HepG2 (cell line): ENCODE measurements around the gene GRK3. TPM values are rescaled to one million over a fixed set of nuclear protein-coding genes. Genes with fewer than 3 reads are reported as not detected.

Source experiments
- CHD2 ChIP-seq: IDR thresholded peaks from 2 replicates; pipeline ENCODE4 v1.6.1; 2011; ENCODE audit warnings: low read depth, low read length, improper control_type of control experiment
- DMAP1 ChIP-seq: IDR thresholded peaks from 2 replicates; pipeline ENCODE4 v1.6.1; 2016
- ISX ChIP-seq: sonication (generic); formaldehyde crosslinking; conservative IDR thresholded peaks from 2 replicates; pipeline ENCODE4 v1.5.0; 2020; ENCODE audit warnings: missing genetic modification reagents
- RAD21 ChIP-seq: fragments of 450-650 bp; formaldehyde crosslinking; IDR thresholded peaks from 2 replicates; pipeline ENCODE4 v1.5.0; 2020; ENCODE audit warnings: mild to moderate bottlenecking
- RARA ChIP-seq: IDR thresholded peaks from 2 replicates; pipeline ENCODE4 v1.6.1; 2016; ENCODE audit warnings: missing genetic modification reagents, missing compliant biosample characterization
- RBFOX2 ChIP-seq: fragments of 200-400 bp; formaldehyde crosslinking; IDR thresholded peaks from 2 replicates; pipeline ENCODE4 v1.6.1; 2017; ENCODE audit warnings: low read depth, mild to moderate bottlenecking, low read length
- SIX1 ChIP-seq: sonication (generic); formaldehyde crosslinking; IDR thresholded peaks from 2 replicates; pipeline ENCODE4 v1.4.0; 2020; ENCODE audit warnings: missing genetic modification reagents, borderline replicate concordance
- YEATS4 ChIP-seq: sonication (generic); formaldehyde crosslinking; IDR thresholded peaks from 2 replicates; pipeline ENCODE4 v1.4.0; 2020; ENCODE audit warnings: missing genetic modification reagents, borderline replicate concordance
- ZMAT3 ChIP-seq: sonication (generic); formaldehyde crosslinking; conservative IDR thresholded peaks from 2 replicates; pipeline ENCODE4 v1.7.0; 2021; ENCODE audit warnings: missing genetic modification reagents
- ZNF737 ChIP-seq: sonication (generic); formaldehyde crosslinking; IDR thresholded peaks from 2 replicates; pipeline ENCODE4 v1.5.0; 2020; ENCODE audit warnings: missing genetic modification reagents, mild to moderate bottlenecking, borderline replicate concordance
- polyA plus RNA-seq, 8 experiments: library from polyadenylated mRNA; depleted of rRNA in 3 of 8; stranded (reverse) in 7 of 8; unstranded in 1 of 8; fragments of >200 nt; fragmentation: Illumina TruSeq in 4 of 8; extraction: Trizol in 4 of 8; gene quantifications; 2 replicates each; pipeline versions ENCODE4 v1.2.1 to v1.2.3, GENCODE V29; 2011 to 2016; ENCODE audit warnings: low read depth in 4 of 8, missing spikeins in 1 of 8, mixed read lengths in 1 of 8; ENCODE audit not compliant: insufficient read depth in 1 of 8
- total RNA-seq, 5 experiments: library from RNA; depleted of rRNA; stranded (reverse); fragments of >200 nt; fragmentation: Illumina TruSeq; extraction: Trizol; gene quantifications; 2 replicates each; pipeline ENCODE4 v1.2.3, GENCODE V29; 2016; ENCODE audit warnings: low read depth in 1 of 5
- TF ChIP-seq, protein P1 (sequence below): sonication (generic); formaldehyde crosslinking; IDR thresholded peaks from 2 replicates; pipeline ENCODE4 v1.4.0; 2020; ENCODE audit warnings: missing genetic modification reagents
- TF ChIP-seq, protein P2 (sequence below): sonication (generic); formaldehyde crosslinking; IDR thresholded peaks from 2 replicates; pipeline ENCODE4 v1.8.0; 2022; ENCODE audit warnings: mild to moderate bottlenecking, missing genetic modification reagents; ENCODE audit not compliant: insufficient replicate concordance
- TF ChIP-seq, protein P3 (sequence below): IDR thresholded peaks from 2 replicates; pipeline ENCODE4 v1.4.0; 2020; ENCODE audit warnings: mild to moderate bottlenecking, missing genetic modification reagents
- TF ChIP-seq, protein P4 (sequence below): sonication (generic); formaldehyde crosslinking; IDR thresholded peaks from 2 replicates; pipeline ENCODE4 v1.8.0; 2022; ENCODE audit warnings: missing genetic modification reagents, mild to moderate bottlenecking, inconsistent platforms, borderline replicate concordance
- TF ChIP-seq, protein P5 (sequence below), 2 experiments: sonication (generic) in 1 of 2; formaldehyde crosslinking in 1 of 2; IDR thresholded peaks; 2 replicates each; pipeline versions ENCODE4 v1.4.0 to v1.6.1; 2018 to 2020; ENCODE audit warnings: missing genetic modification reagents in 2 of 2, borderline replicate concordance in 1 of 2, low read depth in 1 of 2, mild to moderate bottlenecking in 1 of 2, missing biosample characterization in 1 of 2

The GRK3 gene
- total and polyA plus RNA-seq, 2 of the 13 experiments (the other 11 are each of a cell fraction or from before 2014, with no cell fraction given) = 8.5 to 16.7 TPM

DNA sequence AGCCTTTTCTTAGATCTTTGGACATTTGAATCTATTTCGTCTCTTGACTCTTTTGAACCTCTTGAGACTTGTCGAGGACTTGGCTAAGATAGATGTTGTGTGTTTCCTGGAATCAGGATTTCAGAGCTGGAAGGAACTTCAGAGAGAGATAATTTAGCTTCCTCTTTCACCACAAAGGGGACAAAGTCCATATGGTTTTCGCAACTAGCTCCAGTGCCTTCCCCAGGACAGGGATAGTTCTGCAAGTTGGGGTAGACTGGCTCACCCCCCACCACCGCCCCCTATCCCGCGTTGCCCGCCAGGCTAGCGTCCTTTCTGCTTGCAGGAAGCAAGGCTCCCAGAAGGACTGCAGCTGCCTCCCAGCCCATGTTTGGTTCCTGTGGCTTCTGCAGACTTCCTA is 101.8 kb downstream of the GRK3 start (continued):
- TF ChIP-seq, protein P1, sequence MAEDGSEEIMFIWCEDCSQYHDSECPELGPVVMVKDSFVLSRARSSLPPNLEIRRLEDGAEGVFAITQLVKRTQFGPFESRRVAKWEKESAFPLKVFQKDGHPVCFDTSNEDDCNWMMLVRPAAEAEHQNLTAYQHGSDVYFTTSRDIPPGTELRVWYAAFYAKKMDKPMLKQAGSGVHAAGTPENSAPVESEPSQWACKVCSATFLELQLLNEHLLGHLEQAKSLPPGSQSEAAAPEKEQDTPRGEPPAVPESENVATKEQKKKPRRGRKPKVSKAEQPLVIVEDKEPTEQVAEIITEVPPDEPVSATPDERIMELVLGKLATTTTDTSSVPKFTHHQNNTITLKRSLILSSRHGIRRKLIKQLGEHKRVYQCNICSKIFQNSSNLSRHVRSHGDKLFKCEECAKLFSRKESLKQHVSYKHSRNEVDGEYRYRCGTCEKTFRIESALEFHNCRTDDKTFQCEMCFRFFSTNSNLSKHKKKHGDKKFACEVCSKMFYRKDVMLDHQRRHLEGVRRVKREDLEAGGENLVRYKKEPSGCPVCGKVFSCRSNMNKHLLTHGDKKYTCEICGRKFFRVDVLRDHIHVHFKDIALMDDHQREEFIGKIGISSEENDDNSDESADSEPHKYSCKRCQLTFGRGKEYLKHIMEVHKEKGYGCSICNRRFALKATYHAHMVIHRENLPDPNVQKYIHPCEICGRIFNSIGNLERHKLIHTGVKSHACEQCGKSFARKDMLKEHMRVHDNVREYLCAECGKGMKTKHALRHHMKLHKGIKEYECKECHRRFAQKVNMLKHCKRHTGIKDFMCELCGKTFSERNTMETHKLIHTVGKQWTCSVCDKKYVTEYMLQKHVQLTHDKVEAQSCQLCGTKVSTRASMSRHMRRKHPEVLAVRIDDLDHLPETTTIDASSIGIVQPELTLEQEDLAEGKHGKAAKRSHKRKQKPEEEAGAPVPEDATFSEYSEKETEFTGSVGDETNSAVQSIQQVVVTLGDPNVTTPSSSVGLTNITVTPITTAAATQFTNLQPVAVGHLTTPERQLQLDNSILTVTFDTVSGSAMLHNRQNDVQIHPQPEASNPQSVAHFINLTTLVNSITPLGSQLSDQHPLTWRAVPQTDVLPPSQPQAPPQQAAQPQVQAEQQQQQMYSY (CRISPR knock-in tag) = peak; percentile 96
- no peak for TF ChIP-seq CHD2
- peak; percentile 57; the same call in 1 of the 2 replicates for TF ChIP-seq SIX1 (CRISPR knock-in tag)
- peak; percentile 35; the same call in 1 of the 2 replicates for TF ChIP-seq RAD21 (CRISPR knock-in tag)
- TF ChIP-seq, protein P2, sequence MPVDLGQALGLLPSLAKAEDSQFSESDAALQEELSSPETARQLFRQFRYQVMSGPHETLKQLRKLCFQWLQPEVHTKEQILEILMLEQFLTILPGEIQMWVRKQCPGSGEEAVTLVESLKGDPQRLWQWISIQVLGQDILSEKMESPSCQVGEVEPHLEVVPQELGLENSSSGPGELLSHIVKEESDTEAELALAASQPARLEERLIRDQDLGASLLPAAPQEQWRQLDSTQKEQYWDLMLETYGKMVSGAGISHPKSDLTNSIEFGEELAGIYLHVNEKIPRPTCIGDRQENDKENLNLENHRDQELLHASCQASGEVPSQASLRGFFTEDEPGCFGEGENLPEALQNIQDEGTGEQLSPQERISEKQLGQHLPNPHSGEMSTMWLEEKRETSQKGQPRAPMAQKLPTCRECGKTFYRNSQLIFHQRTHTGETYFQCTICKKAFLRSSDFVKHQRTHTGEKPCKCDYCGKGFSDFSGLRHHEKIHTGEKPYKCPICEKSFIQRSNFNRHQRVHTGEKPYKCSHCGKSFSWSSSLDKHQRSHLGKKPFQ = no peak
- no peak for TF ChIP-seq ISX (CRISPR knock-in tag)
- TF ChIP-seq RBFOX2 = no peak
- 0 out of 2 replicates have a peak, but pooled peaks have one; percentile 33 for TF ChIP-seq ZMAT3 (CRISPR knock-in tag)
- TF ChIP-seq, protein P3, sequence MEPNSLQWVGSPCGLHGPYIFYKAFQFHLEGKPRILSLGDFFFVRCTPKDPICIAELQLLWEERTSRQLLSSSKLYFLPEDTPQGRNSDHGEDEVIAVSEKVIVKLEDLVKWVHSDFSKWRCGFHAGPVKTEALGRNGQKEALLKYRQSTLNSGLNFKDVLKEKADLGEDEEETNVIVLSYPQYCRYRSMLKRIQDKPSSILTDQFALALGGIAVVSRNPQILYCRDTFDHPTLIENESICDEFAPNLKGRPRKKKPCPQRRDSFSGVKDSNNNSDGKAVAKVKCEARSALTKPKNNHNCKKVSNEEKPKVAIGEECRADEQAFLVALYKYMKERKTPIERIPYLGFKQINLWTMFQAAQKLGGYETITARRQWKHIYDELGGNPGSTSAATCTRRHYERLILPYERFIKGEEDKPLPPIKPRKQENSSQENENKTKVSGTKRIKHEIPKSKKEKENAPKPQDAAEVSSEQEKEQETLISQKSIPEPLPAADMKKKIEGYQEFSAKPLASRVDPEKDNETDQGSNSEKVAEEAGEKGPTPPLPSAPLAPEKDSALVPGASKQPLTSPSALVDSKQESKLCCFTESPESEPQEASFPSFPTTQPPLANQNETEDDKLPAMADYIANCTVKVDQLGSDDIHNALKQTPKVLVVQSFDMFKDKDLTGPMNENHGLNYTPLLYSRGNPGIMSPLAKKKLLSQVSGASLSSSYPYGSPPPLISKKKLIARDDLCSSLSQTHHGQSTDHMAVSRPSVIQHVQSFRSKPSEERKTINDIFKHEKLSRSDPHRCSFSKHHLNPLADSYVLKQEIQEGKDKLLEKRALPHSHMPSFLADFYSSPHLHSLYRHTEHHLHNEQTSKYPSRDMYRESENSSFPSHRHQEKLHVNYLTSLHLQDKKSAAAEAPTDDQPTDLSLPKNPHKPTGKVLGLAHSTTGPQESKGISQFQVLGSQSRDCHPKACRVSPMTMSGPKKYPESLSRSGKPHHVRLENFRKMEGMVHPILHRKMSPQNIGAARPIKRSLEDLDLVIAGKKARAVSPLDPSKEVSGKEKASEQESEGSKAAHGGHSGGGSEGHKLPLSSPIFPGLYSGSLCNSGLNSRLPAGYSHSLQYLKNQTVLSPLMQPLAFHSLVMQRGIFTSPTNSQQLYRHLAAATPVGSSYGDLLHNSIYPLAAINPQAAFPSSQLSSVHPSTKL (CRISPR knock-in tag) = peak; percentile 98
- no peak for TF ChIP-seq ZNF737 (CRISPR knock-in tag)
- peak; percentile 62; the same call in 1 of the 2 replicates for TF ChIP-seq DMAP1 (CRISPR knock-in tag)
- TF ChIP-seq, protein P4, sequence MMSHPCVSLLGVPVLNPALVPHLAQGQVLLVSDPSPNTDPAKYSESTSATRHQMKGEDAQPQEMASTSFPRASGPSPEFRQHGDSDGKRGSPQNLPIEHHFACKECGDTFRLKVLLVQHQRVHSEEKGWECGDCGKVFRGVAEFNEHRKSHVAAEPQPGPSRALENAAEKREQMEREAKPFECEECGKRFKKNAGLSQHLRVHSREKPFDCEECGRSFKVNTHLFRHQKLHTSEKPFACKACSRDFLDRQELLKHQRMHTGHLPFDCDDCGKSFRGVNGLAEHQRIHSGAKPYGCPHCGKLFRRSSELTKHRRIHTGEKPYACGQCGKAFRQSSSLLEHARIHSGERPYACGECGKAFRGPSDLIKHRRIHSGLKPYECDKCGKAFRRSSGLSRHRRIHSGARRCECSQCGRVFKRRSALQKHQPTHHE (CRISPR knock-in tag) = no peak
- TF ChIP-seq RARA (CRISPR knock-in tag) = peak; percentile 72
- TF ChIP-seq, protein P5, sequence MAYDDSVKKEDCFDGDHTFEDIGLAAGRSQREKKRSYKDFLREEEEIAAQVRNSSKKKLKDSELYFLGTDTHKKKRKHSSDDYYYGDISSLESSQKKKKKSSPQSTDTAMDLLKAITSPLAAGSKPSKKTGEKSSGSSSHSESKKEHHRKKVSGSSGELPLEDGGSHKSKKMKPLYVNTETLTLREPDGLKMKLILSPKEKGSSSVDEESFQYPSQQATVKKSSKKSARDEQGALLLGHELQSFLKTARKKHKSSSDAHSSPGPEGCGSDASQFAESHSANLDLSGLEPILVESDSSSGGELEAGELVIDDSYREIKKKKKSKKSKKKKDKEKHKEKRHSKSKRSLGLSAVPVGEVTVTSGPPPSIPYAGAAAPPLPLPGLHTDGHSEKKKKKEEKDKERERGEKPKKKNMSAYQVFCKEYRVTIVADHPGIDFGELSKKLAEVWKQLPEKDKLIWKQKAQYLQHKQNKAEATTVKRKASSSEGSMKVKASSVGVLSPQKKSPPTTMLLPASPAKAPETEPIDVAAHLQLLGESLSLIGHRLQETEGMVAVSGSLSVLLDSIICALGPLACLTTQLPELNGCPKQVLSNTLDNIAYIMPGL (CRISPR knock-in tag; IDR thresholded peaks at IDR 0.05; ENCODE audit: borderline replicate concordance in 1 of 2, low read depth in 1 of 2) = no peak
- no peak for TF ChIP-seq YEATS4 (CRISPR knock-in tag)
